ENCODE data around the gene RPS15. TPM values are rescaled to one million over a fixed set of nuclear protein-coding genes. Genes with fewer than 3 reads are reported as not detected.

Gene RPS15
- polyA plus RNA-seq, 1 of the 3 experiments (the other 2 are of a cell fraction), result 3,749 TPM

DNA sequence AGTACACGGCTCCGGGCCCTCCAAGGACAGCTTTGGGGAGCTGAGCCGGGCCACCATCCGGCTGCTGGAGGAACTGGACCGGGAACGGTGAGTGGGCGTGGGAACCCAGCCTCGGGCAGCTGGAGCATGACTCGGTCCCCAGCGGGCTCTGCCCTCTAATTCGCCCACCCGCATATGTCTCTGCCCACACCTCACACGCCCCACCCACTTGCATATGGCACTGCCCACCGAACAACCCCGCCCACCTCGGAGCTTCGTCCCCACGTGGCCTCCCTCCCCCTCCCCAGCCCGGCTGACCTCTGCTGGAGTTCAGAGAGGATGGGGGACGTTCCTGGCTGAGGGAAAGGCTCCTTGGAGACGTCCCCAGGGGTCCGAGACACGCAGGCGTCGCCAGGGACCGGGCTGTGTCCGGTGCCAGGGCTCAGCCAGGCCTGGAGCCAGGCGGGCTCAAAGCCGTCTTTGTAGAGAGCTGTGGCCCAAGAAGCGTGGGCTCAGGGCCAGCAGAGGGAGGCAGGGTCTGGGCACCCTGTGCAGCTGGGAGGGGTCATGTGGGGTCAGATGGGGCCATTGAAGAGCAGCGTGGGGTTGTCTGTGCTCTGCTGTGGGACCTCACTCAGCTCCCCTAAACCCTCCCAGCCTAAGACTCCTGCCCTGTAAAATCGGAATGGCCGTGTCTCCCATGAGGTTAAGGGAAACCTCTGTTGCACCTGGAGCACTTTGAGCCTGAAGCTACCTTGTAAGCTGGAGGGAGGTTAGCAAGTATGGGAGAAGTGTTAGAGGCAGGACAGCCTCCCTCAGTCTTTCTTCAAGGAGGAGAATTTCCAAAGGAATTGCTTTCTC lies 15.5 kb downstream of the RPS15 start (continued):
- TF ChIP-seq, protein P1, sequence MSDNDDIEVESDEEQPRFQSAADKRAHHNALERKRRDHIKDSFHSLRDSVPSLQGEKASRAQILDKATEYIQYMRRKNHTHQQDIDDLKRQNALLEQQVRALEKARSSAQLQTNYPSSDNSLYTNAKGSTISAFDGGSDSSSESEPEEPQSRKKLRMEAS (IDR thresholded peaks at IDR 0.05; ENCODE audit: low read depth), result no peak
- TF ChIP-seq SMC3 (IDR thresholded peaks at IDR 0.05; ENCODE audit: low read depth, low read length), result no peak
- TF ChIP-seq, protein P2, sequence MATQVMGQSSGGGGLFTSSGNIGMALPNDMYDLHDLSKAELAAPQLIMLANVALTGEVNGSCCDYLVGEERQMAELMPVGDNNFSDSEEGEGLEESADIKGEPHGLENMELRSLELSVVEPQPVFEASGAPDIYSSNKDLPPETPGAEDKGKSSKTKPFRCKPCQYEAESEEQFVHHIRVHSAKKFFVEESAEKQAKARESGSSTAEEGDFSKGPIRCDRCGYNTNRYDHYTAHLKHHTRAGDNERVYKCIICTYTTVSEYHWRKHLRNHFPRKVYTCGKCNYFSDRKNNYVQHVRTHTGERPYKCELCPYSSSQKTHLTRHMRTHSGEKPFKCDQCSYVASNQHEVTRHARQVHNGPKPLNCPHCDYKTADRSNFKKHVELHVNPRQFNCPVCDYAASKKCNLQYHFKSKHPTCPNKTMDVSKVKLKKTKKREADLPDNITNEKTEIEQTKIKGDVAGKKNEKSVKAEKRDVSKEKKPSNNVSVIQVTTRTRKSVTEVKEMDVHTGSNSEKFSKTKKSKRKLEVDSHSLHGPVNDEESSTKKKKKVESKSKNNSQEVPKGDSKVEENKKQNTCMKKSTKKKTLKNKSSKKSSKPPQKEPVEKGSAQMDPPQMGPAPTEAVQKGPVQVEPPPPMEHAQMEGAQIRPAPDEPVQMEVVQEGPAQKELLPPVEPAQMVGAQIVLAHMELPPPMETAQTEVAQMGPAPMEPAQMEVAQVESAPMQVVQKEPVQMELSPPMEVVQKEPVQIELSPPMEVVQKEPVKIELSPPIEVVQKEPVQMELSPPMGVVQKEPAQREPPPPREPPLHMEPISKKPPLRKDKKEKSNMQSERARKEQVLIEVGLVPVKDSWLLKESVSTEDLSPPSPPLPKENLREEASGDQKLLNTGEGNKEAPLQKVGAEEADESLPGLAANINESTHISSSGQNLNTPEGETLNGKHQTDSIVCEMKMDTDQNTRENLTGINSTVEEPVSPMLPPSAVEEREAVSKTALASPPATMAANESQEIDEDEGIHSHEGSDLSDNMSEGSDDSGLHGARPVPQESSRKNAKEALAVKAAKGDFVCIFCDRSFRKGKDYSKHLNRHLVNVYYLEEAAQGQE (IDR thresholded peaks at IDR 0.05; ENCODE audit: low read depth, low read length), result no peak
- no peak for TF ChIP-seq NRF1 (IDR thresholded peaks at IDR 0.05; ENCODE audit: low read depth, low read length)
- no peak for TF ChIP-seq RFX5 (IDR thresholded peaks at IDR 0.05; ENCODE audit: low read length)

DNA sequence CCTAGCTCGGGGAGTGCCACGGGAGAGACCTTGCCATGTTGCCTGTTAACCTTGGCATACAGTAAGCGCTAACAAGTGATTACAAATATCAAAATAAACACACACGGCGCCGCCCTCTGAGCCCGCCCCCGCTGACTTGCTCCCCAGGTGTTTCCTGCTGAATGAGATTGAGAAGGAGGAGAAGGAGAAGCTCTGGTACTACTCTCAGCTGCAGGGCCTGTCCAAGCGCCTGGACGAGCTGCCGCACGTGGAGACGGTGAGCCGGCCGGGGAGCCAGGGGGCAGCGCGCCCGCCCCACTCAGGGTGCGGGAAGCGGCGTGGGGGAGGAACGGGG lies 16.8 kb downstream of the RPS15 start:
- TF ChIP-seq POLR2AphosphoS5 (IDR thresholded peaks at IDR 0.05; ENCODE audit: low read depth, low read length), result no peak
- WGBS (ENCODE audit: low lambda C conversion rate), result 94% methylated on average over 9 of the region's 22 CpGs
- POLR2A ChIA-PET, result interaction anchor here (0.6 to 2.7 kb wide), 3 partner anchors 10 to 186 kb away, joined by 5 to 10 read pairs (median 10); partner anchors contain the start of gene CIRBP

DNA sequence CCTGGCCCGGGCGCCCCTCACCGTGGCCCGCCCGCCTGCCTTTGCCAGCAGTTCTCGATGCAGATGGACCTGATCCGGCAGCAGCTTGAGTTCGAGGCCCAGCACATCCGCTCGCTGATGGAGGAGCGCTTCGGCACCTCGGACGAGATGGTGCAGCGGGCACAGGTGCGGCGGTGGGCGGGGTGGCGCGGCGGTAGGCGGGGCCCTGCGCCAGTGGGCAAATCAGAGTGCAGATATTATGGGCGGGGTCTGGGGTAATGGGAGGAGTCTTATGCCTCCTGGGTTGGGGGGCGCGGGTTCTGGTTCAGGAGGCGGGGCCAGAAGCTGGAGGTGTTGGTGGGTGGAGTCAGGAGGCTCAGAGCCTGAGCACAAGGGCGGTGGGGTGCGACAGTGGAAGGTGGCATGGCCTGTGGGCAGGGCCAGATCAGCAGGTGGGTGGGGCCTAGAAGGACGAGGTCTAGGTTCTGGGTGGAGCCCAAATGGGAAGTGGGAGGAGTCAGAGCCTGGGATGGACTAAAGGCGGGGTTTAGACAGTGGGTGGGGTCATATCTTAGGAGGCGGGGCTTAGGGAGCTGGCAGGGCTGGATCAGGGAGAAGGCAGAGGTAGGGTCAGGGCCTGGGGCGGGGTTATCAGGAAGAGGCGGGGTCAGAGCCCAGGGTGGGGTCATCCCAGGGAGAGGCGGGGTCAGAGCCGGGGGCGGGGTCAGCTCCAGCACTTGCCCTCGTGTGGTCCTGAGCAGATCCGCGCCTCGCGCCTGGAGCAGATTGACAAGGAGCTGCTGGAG lies 17.3 kb downstream of the RPS15 start:
- H2AFZ ChIP-seq (ENCODE audit: low read depth), result no peak overlapping the region
- no peak overlapping the region for H3K9ac ChIP-seq
- WGBS (ENCODE audit: low lambda C conversion rate), result 84% methylated on average over 21 of the region's 42 CpGs
- ChIA-PET POLR2A (interaction anchor here (0.6 to 2.7 kb wide), 4 partner anchors 16 to 186 kb away, joined by 3 to 10 read pairs (median 8); partner anchors contain the start of genes CIRBP and REEP6), CTCF (interaction anchor here (0.6 to 3.5 kb wide), 2 partner anchors 11 to 608 kb away, joined by 3 to 16 read pairs; no protein-coding TSS in a partner anchor)
- H3K9me3 ChIP-seq, result no peaks in the 10 kb centered on the region
- no peaks in the 10 kb centered on the region for H3K9me2 ChIP-seq
- H3F3A ChIP-seq (replicated peaks; ENCODE audit: insufficient read depth), result peaks cover 9% of the 10 kb centered on the region
- peaks cover 2% of the 10 kb centered on the region in 2 experiments for H3K36me3 ChIP-seq (replicated peaks in 1 of 2; ENCODE audit: control insufficient read depth in 1 of 2, insufficient read depth in 2 of 2, low read length in 1 of 2)
- no peak overlapping the region for H3K4me2 ChIP-seq
- no peak overlapping the region for H3K4me3 ChIP-seq (ENCODE audit: low read depth in 2 of 2, low read length in 1 of 2)
- no peaks in the 10 kb centered on the region for H3K27me3 ChIP-seq (ENCODE audit: insufficient read depth)
- peaks cover 0 to 26% of the 10 kb centered on the region in 2 experiments; a peak in 1 of 4 replicates for H3K4me1 ChIP-seq (ENCODE audit: control insufficient read depth in 1 of 2, insufficient read depth in 2 of 2, low read depth in 1 of 2, low read length in 1 of 2)
- H3K79me2 ChIP-seq (ENCODE audit: insufficient read depth), result no peaks in the 10 kb centered on the region
- H4K20me1 ChIP-seq (ENCODE audit: insufficient read depth), result peaks cover 18% of the 10 kb centered on the region; the same call in 1 of the 2 replicates
- H3K27ac ChIP-seq (ENCODE audit: low read depth in 2 of 2, low read length in 1 of 2), result no peak overlapping the region; a peak in 1 of 4 replicates
- DNase-seq, result peak; percentile 94
- no peak for TF ChIP-seq CHD2 (IDR thresholded peaks at IDR 0.05; ENCODE audit: low read length, partially characterized antibody)
- TF ChIP-seq, protein P3, sequence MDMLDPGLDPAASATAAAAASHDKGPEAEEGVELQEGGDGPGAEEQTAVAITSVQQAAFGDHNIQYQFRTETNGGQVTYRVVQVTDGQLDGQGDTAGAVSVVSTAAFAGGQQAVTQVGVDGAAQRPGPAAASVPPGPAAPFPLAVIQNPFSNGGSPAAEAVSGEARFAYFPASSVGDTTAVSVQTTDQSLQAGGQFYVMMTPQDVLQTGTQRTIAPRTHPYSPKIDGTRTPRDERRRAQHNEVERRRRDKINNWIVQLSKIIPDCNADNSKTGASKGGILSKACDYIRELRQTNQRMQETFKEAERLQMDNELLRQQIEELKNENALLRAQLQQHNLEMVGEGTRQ (IDR thresholded peaks at IDR 0.05; ENCODE audit: borderline replicate concordance, low read depth, low read length), result no peak
- TF ChIP-seq YY1 (IDR thresholded peaks at IDR 0.05; ENCODE audit: low read depth), result no peak
- no peak for TF ChIP-seq GABPA (IDR thresholded peaks at IDR 0.05; ENCODE audit: low read depth)
- no peak for TF ChIP-seq RFX5 (IDR thresholded peaks at IDR 0.05; ENCODE audit: low read length)
- no peak for TF ChIP-seq FOSL2 (IDR thresholded peaks at IDR 0.05; ENCODE audit: borderline replicate concordance, low read depth)
- TF ChIP-seq NFIC (IDR thresholded peaks at IDR 0.05; ENCODE audit: borderline replicate concordance), result no peak
- TF ChIP-seq TEAD4 (IDR thresholded peaks at IDR 0.05; ENCODE audit: borderline replicate concordance, insufficient read depth), result no peak
- TF ChIP-seq, protein P4, sequence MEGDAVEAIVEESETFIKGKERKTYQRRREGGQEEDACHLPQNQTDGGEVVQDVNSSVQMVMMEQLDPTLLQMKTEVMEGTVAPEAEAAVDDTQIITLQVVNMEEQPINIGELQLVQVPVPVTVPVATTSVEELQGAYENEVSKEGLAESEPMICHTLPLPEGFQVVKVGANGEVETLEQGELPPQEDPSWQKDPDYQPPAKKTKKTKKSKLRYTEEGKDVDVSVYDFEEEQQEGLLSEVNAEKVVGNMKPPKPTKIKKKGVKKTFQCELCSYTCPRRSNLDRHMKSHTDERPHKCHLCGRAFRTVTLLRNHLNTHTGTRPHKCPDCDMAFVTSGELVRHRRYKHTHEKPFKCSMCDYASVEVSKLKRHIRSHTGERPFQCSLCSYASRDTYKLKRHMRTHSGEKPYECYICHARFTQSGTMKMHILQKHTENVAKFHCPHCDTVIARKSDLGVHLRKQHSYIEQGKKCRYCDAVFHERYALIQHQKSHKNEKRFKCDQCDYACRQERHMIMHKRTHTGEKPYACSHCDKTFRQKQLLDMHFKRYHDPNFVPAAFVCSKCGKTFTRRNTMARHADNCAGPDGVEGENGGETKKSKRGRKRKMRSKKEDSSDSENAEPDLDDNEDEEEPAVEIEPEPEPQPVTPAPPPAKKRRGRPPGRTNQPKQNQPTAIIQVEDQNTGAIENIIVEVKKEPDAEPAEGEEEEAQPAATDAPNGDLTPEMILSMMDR (IDR thresholded peaks at IDR 0.05), result no peak
- TF ChIP-seq TCF12 (IDR thresholded peaks at IDR 0.05), result no peak
- TF ChIP-seq, protein P1 (IDR thresholded peaks at IDR 0.05; ENCODE audit: low read depth), result no peak

More for the DNA sequence above, 16.8 kb downstream of the RPS15 start:
- no peak overlapping the region for H3K9ac ChIP-seq
- no peaks in the 10 kb centered on the region for H3K79me2 ChIP-seq (ENCODE audit: insufficient read depth)
- H2AFZ ChIP-seq (ENCODE audit: low read depth), result no peak overlapping the region
- no peaks in the 10 kb centered on the region for H3K36me3 ChIP-seq (replicated peaks in 1 of 2; ENCODE audit: control insufficient read depth in 1 of 2, insufficient read depth in 2 of 2, low read length in 1 of 2)
- no peak overlapping the region for H3K4me2 ChIP-seq
- H3K4me3 ChIP-seq (ENCODE audit: low read depth in 2 of 2, low read length in 1 of 2), result no peak overlapping the region
- CTCF ChIA-PET, result interaction anchor here (0.7 to 3.5 kb wide), 3 partner anchors 10 to 48 kb away, joined by 3 to 16 read pairs (median 4); no protein-coding TSS in a partner anchor
- H3K27ac ChIP-seq (ENCODE audit: low read depth in 2 of 2, low read length in 1 of 2), result no peak overlapping the region
- H4K20me1 ChIP-seq (ENCODE audit: insufficient read depth), result peaks cover 18% of the 10 kb centered on the region; the same call in 1 of the 2 replicates
- no peaks in the 10 kb centered on the region for H3K9me2 ChIP-seq
- peaks cover 0 to 26% of the 10 kb centered on the region in 2 experiments; a peak in 1 of 4 replicates for H3K4me1 ChIP-seq (ENCODE audit: control insufficient read depth in 1 of 2, insufficient read depth in 2 of 2, low read depth in 1 of 2, low read length in 1 of 2)
- H3K27me3 ChIP-seq (ENCODE audit: insufficient read depth), result no peaks in the 10 kb centered on the region
- DNase-seq, result no peak
- H3K9me3 ChIP-seq, result no peaks in the 10 kb centered on the region
- peaks cover 9% of the 10 kb centered on the region for H3F3A ChIP-seq (replicated peaks; ENCODE audit: insufficient read depth)

Data from SK-N-SH (cell line).